ENCODE measurements around the gene GAPDH. TPM values are rescaled to one million over a fixed set of nuclear protein-coding genes. Genes with fewer than 3 reads are reported as not detected.
A peak's percentile ranks its signal among the peaks of the same experiment; 100 is the strongest.

Gene GAPDH
- polyA plus RNA-seq, 1 of the 3 experiments (the other 2 are of a cell fraction): 8,077 TPM

DNA sequence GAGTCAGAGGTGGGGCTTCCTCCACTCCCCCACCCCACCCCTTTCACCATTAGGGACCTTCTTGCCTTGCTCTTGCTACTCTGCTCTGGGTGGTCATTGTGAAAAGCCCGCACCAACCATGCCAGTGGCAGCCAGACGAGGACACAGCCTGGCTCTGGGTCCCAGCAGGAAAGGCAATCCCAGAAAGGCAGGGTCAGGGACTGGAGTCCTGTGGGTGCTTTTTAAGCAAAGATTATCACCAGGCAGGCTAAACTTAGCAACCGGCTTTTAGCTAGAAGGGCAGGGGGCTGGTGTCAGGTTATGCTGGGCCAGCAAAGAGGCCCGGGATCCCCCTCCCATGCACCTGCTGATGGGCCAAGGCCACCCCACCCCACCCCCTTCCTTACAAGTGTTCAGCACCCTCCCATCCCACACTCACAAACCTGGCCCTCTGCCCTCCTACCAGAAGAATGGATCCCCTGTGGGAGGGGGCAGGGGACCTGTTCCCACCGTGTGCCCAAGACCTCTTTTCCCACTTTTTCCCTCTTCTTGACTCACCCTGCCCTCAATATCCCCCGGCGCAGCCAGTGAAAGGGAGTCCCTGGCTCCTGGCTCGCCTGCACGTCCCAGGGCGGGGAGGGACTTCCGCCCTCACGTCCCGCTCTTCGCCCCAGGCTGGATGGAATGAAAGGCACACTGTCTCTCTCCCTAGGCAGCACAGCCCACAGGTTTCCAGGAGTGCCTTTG is 1.2 kb upstream of the GAPDH start:
- Histone ChIP-seq H3K36me3 (replicated peaks in 1 of 2; ENCODE audit: control insufficient read depth in 1 of 2, insufficient read depth in 2 of 2, low read length in 1 of 2) (peaks cover 48 to 58% of the 10 kb centered on the region in 2 experiments), H3K79me2 (ENCODE audit: insufficient read depth) (peaks cover 62% of the 10 kb centered on the region)
- 2% methylated on average over 14 of the region's 14 CpGs for WGBS (ENCODE audit: low lambda C conversion rate)

DNA sequence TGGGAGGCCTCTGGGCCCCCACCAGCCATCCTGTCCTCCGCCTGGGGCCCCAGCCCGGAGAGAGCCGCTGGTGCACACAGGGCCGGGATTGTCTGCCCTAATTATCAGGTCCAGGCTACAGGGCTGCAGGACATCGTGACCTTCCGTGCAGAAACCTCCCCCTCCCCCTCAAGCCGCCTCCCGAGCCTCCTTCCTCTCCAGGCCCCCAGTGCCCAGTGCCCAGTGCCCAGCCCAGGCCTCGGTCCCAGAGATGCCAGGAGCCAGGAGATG is 729 bp upstream of the GAPDH start:
- TF ChIP-seq RFX5 (IDR thresholded peaks at IDR 0.05; ENCODE audit: low read length): no peak
- TF ChIP-seq RAD21 (IDR thresholded peaks at IDR 0.05; ENCODE audit: low read length): no peak
- 0 out of 2 replicates have a peak, but pooled peaks have one; percentile 17 for TF ChIP-seq GATA2 (CRISPR knock-in tag; IDR thresholded peaks at IDR 0.05)
- TF ChIP-seq EP300 (IDR thresholded peaks at IDR 0.05; ENCODE audit: borderline replicate concordance in 1 of 2, low read depth in 1 of 2, low read length in 1 of 2): peak in 1 of 2 experiments; percentile 8; a peak in 1 of 4 replicates
- TF ChIP-seq RXRA (IDR thresholded peaks at IDR 0.05; ENCODE audit: borderline replicate concordance, low read depth): peak; percentile 41; the same call in 1 of the 2 replicates
- peak; percentile 59; the same call in 1 of the 2 replicates for TF ChIP-seq TAF1 (IDR thresholded peaks at IDR 0.05; ENCODE audit: borderline replicate concordance, low read depth, low read length)
- 10% methylated on average over 2 of the region's 9 CpGs for WGBS (ENCODE audit: low lambda C conversion rate)
- Histone ChIP-seq H3K4me3 (ENCODE audit: low read depth in 2 of 2, low read length in 1 of 2) (peak overlapping the region; percentile 71 to 97), H3F3A (replicated peaks; ENCODE audit: insufficient read depth) (peaks cover 77% of the 10 kb centered on the region), H3K79me2 (ENCODE audit: insufficient read depth) (peaks cover 62% of the 10 kb centered on the region), H3K9ac (peak overlapping the region; percentile 99), H3K4me1 (ENCODE audit: control insufficient read depth in 1 of 2, insufficient read depth in 2 of 2, low read depth in 1 of 2, low read length in 1 of 2) (peaks cover 15 to 34% of the 10 kb centered on the region in 2 experiments; a peak in 3 of 4 replicates), H2AFZ (ENCODE audit: low read depth) (no peak overlapping the region), H3K9me3 (no peaks in the 10 kb centered on the region), H3K36me3 (replicated peaks in 1 of 2; ENCODE audit: control insufficient read depth in 1 of 2, insufficient read depth in 2 of 2, low read length in 1 of 2) (peaks cover 48 to 58% of the 10 kb centered on the region in 2 experiments), H3K27ac (ENCODE audit: low read depth in 2 of 2, low read length in 1 of 2) (peak overlapping the region; percentile 96 to 98), H4K20me1 (ENCODE audit: insufficient read depth) (peaks cover 42% of the 10 kb centered on the region), H3K4me2 (peak overlapping the region; percentile 100), H3K9me2 (no peaks in the 10 kb centered on the region), H3K27me3 (ENCODE audit: insufficient read depth) (no peaks in the 10 kb centered on the region)
- ChIA-PET POLR2A (interaction anchor here (0.6 to 2.8 kb wide), 14 partner anchors 14 to 392 kb away, joined by 3 to 30 read pairs (median 7); partner anchors contain the start of genes COPS7A, MRPL51, TAPBPL and VAMP1), CTCF (interaction anchor here (1.4 to 9.4 kb wide), 4 partner anchors 19 to 68 kb away, joined by 6 to 228 read pairs (median 8); partner anchors contain the start of gene IFFO1)
- no peak for DNase-seq

More for the DNA sequence above, 1.2 kb upstream of the GAPDH start:
- ChIA-PET POLR2A (interaction anchor here (0.8 to 1.9 kb wide), 6 partner anchors 21 to 405 kb away, joined by 3 to 11 read pairs (median 3); partner anchors contain the start of genes COPS7A and VAMP1), CTCF (interaction anchor here (0.9 to 2.5 kb wide), 6 partner anchors 18 to 151 kb away, joined by 3 to 8 read pairs (median 6); no protein-coding TSS in a partner anchor)
- peaks cover 15 to 34% of the 10 kb centered on the region in 2 experiments; a peak in 3 of 4 replicates for H3K4me1 ChIP-seq (ENCODE audit: control insufficient read depth in 1 of 2, insufficient read depth in 2 of 2, low read depth in 1 of 2, low read length in 1 of 2)
- TF ChIP-seq, protein P1, sequence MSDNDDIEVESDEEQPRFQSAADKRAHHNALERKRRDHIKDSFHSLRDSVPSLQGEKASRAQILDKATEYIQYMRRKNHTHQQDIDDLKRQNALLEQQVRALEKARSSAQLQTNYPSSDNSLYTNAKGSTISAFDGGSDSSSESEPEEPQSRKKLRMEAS (IDR thresholded peaks at IDR 0.05; ENCODE audit: low read depth): 0 out of 2 replicates have a peak, but pooled peaks have one; percentile 38
- TF ChIP-seq MXI1 (IDR thresholded peaks at IDR 0.05; ENCODE audit: low read depth, low read length): peak; percentile 38
- peak; percentile 70 for TF ChIP-seq GABPA (IDR thresholded peaks at IDR 0.05; ENCODE audit: low read depth)
- no peak for TF ChIP-seq FOSL2 (IDR thresholded peaks at IDR 0.05; ENCODE audit: borderline replicate concordance, low read depth)
- H3K4me2 ChIP-seq: peak overlapping the region; percentile 100
- H3K4me3 ChIP-seq (ENCODE audit: low read depth in 2 of 2, low read length in 1 of 2): peak overlapping the region; percentile 71 to 97
- H3K27me3 ChIP-seq (ENCODE audit: insufficient read depth): no peaks in the 10 kb centered on the region
- H3K27ac ChIP-seq (ENCODE audit: low read depth in 2 of 2, low read length in 1 of 2): peak overlapping the region; percentile 96 to 98
- H3K9me2 ChIP-seq: no peaks in the 10 kb centered on the region
- peaks cover 37% of the 10 kb centered on the region for H4K20me1 ChIP-seq (ENCODE audit: insufficient read depth)
- H2AFZ ChIP-seq (ENCODE audit: low read depth): no peak overlapping the region
- H3F3A ChIP-seq (replicated peaks; ENCODE audit: insufficient read depth): peaks cover 72% of the 10 kb centered on the region
- DNase-seq: peak; percentile 79
- no peaks in the 10 kb centered on the region for H3K9me3 ChIP-seq
- H3K9ac ChIP-seq: peak overlapping the region; percentile 99
